HepG2 (cell line): ENCODE data around the gene CTNNA3. TPM values are rescaled to one million over a fixed set of nuclear protein-coding genes. Genes with fewer than 3 reads are reported as not detected.

Experiments used
- ATM ChIP-seq: fragments of 450-650 bp; IDR thresholded peaks from 2 replicates; pipeline ENCODE4 v1.7.1; 2017; ENCODE audit warnings: mild to moderate bottlenecking, borderline replicate concordance
- NCOA5 ChIP-seq: sonication (generic); formaldehyde crosslinking; IDR thresholded peaks from 2 replicates; pipeline ENCODE4 v1.4.0; 2020; ENCODE audit warnings: missing genetic modification reagents
- SUZ12 ChIP-seq: fragments of 150-350 bp; IDR thresholded peaks from 2 replicates; pipeline ENCODE4 v1.6.1; 2014; ENCODE audit warnings: low read depth, low read length
- polyA plus RNA-seq, 8 experiments: library from polyadenylated mRNA; depleted of rRNA in 3 of 8; stranded (reverse) in 7 of 8; unstranded in 1 of 8; fragments of >200 nt; fragmentation: Illumina TruSeq in 4 of 8; extraction: Trizol in 4 of 8; gene quantifications; 2 replicates each; pipeline versions ENCODE4 v1.2.1 to v1.2.3, GENCODE V29; 2011 to 2016; ENCODE audit warnings: low read depth in 4 of 8, missing spikeins in 1 of 8, mixed read lengths in 1 of 8; ENCODE audit not compliant: insufficient read depth in 1 of 8
- total RNA-seq, 5 experiments: library from RNA; depleted of rRNA; stranded (reverse); fragments of >200 nt; fragmentation: Illumina TruSeq; extraction: Trizol; gene quantifications; 2 replicates each; pipeline ENCODE4 v1.2.3, GENCODE V29; 2016; ENCODE audit warnings: low read depth in 1 of 5
- TF ChIP-seq, protein P1 (sequence below), 2 experiments: fragments of 450-650 bp in 1 of 2; sonication (generic) in 1 of 2; formaldehyde crosslinking in 1 of 2; IDR thresholded peaks; 2 replicates each; pipeline versions ENCODE4 v1.6.1 to v1.8.0; 2016 to 2022; ENCODE audit warnings: antibody characterized with exemption in 1 of 2, mild to moderate bottlenecking in 1 of 2, missing genetic modification reagents in 1 of 2

The CTNNA3 gene
- total and polyA plus RNA-seq, 2 of the 13 experiments (the other 11 are each of a cell fraction or from before 2014, with no cell fraction given): not detected

- TF ChIP-seq, protein P1, sequence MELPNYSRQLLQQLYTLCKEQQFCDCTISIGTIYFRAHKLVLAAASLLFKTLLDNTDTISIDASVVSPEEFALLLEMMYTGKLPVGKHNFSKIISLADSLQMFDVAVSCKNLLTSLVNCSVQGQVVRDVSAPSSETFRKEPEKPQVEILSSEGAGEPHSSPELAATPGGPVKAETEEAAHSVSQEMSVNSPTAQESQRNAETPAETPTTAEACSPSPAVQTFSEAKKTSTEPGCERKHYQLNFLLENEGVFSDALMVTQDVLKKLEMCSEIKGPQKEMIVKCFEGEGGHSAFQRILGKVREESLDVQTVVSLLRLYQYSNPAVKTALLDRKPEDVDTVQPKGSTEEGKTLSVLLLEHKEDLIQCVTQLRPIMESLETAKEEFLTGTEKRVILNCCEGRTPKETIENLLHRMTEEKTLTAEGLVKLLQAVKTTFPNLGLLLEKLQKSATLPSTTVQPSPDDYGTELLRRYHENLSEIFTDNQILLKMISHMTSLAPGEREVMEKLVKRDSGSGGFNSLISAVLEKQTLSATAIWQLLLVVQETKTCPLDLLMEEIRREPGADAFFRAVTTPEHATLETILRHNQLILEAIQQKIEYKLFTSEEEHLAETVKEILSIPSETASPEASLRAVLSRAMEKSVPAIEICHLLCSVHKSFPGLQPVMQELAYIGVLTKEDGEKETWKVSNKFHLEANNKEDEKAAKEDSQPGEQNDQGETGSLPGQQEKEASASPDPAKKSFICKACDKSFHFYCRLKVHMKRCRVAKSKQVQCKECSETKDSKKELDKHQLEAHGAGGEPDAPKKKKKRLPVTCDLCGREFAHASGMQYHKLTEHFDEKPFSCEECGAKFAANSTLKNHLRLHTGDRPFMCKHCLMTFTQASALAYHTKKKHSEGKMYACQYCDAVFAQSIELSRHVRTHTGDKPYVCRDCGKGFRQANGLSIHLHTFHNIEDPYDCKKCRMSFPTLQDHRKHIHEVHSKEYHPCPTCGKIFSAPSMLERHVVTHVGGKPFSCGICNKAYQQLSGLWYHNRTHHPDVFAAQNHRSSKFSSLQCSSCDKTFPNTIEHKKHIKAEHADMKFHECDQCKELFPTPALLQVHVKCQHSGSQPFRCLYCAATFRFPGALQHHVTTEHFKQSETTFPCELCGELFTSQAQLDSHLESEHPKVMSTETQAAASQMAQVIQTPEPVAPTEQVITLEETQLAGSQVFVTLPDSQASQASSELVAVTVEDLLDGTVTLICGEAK (IDR thresholded peaks at IDR 0.05): no peak
- TF ChIP-seq, protein P1 (CRISPR knock-in tag; IDR thresholded peaks at IDR 0.05): no peak
- TF ChIP-seq ATM (no peak), NCOA5 (CRISPR knock-in tag) (no peak), SUZ12 (no peak)
- TF ChIP-seq, all 625 proteins: peak for 0
Measured at GRCh38 chr10:66472156-66472555, 1223.8 kb downstream of the CTNNA3 start (continued).
